Astrocyte (in vitro differentiated cells and primary cell): ENCODE data around the gene CSMD2. TPM values are rescaled to one million over a fixed set of nuclear protein-coding genes. Genes with fewer than 3 reads are reported as not detected.

Experiments
- DNase-seq: peaks from one replicate; pipeline ENCODE4 v3.0.0-alpha.2; 2010; ENCODE audit warnings: low read depth
- FAIRE-seq: peaks from 2 replicates; lab custom pipeline; 2011; peaks lifted over from hg19 to GRCh38; lab: Jason Lieb, UNC
- H2AFZ ChIP-seq: 2 replicates; pipeline ENCODE4 v1.6.0; 2012; ENCODE audit warnings: low read depth, low read length, inconsistent platforms
- H3K27ac ChIP-seq: 2 replicates; pipeline ENCODE4 v1.5.1; 2011; ENCODE audit warnings: low read depth, low read length, inconsistent platforms
- H3K27me3 ChIP-seq: 2 replicates; pipeline ENCODE4 v1.6.0; 2011; ENCODE audit warnings: low read length, inconsistent platforms; ENCODE audit not compliant: insufficient read depth
- H3K36me3 ChIP-seq: 2 replicates; pipeline ENCODE4 v1.5.1; 2011; ENCODE audit warnings: low read length, inconsistent platforms; ENCODE audit not compliant: insufficient read depth
- H3K4me1 ChIP-seq: 2 replicates; pipeline ENCODE4 v1.5.1; 2011; ENCODE audit warnings: low read length, inconsistent platforms; ENCODE audit not compliant: insufficient read depth
- H3K4me2 ChIP-seq: 2 replicates; pipeline ENCODE4 v1.6.0; 2012; ENCODE audit warnings: low read length, inconsistent platforms
- H3K4me3 ChIP-seq: 2 replicates; pipeline ENCODE4 v1.5.1; 2011; ENCODE audit warnings: low read depth, mild to moderate bottlenecking, low read length, inconsistent platforms; ENCODE audit not compliant: insufficient read depth
- H3K79me2 ChIP-seq: 2 replicates; pipeline ENCODE4 v1.6.0; 2012; ENCODE audit warnings: mild to moderate bottlenecking, low read length, inconsistent platforms; ENCODE audit not compliant: insufficient read depth
- H3K9ac ChIP-seq: 2 replicates; pipeline ENCODE4 v1.6.0; 2012; ENCODE audit warnings: mild to moderate bottlenecking, low read length, inconsistent platforms
- H3K9me3 ChIP-seq: 2 replicates; pipeline ENCODE4 v1.5.1; 2012; ENCODE audit warnings: low read depth, mild to moderate bottlenecking, low read length, inconsistent platforms; ENCODE audit not compliant: insufficient read depth
- H4K20me1 ChIP-seq: 2 replicates; pipeline ENCODE4 v1.6.0; 2012; ENCODE audit warnings: low read length, inconsistent platforms; ENCODE audit not compliant: insufficient read depth
- H3K27ac Mint-ChIP-seq: one replicate; pipeline ENCODE4 v1.8.0; 2021; ENCODE audit warnings: mild to moderate bottlenecking, mixed read lengths; ENCODE audit not compliant: unreplicated experiment
- H3K27me3 Mint-ChIP-seq: one replicate; pipeline ENCODE4 v1.8.0; 2021; ENCODE audit warnings: low read depth, mixed read lengths; ENCODE audit not compliant: unreplicated experiment
- H3K36me3 Mint-ChIP-seq: one replicate; pipeline ENCODE4 v1.8.0; 2021; ENCODE audit warnings: low read depth, mixed read lengths; ENCODE audit not compliant: unreplicated experiment
- H3K4me1 Mint-ChIP-seq: one replicate; pipeline ENCODE4 v1.8.0; 2021; ENCODE audit warnings: low read depth, mixed read lengths; ENCODE audit not compliant: unreplicated experiment
- H3K4me3 Mint-ChIP-seq: one replicate; pipeline ENCODE4 v1.8.0; 2021; ENCODE audit warnings: mild to moderate bottlenecking, moderate library complexity, mixed read lengths; ENCODE audit not compliant: unreplicated experiment
- H3K9me3 Mint-ChIP-seq: one replicate; pipeline ENCODE4 v1.8.0; 2021; ENCODE audit warnings: mild to moderate bottlenecking, mixed read lengths; ENCODE audit not compliant: unreplicated experiment
- EZH2 ChIP-seq: IDR thresholded peaks from 2 replicates; pipeline ENCODE4 v1.6.1; 2012; ENCODE audit warnings: mild to moderate bottlenecking, low read length, inconsistent platforms; ENCODE audit not compliant: insufficient read depth
- total RNA-seq: library from RNA; stranded (reverse); gene quantifications from 2 replicates; pipeline ENCODE4 v1.2.1, GENCODE V29; 2021
- TF ChIP-seq, protein P1 (sequence below): IDR thresholded peaks from 2 replicates; pipeline ENCODE4 v1.5.1; 2011; ENCODE audit warnings: low read depth, mild to moderate bottlenecking, inconsistent platforms, low read length, moderate library complexity; ENCODE audit not compliant: insufficient read depth

CSMD2 gene
- total RNA-seq, 1 donor from 2014 or later: 11.1 TPM

DNA sequence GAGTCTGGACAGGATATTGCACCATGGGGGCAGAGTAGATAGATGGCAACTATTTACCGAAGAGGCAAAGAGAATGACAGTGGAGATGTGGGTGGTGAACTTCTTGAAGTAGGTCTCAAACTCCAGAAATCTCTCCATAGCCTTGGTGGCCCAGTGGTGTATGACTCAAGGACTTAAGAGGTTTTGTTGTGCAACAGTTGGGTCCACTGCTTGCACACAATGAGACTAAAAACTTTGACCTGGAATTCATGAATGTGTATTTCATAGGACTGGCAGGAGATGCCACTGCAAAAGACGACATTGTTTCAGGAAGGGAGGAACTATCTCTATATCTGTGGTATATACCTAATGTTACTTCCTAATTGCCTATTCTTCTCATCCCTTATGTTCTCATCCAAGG, 616.7 kb downstream of the CSMD2 start:
- DNase-seq (no peak), FAIRE-seq (no peak)
- H3K27ac ChIP-seq: no peak overlapping the region
- Mint-ChIP-seq H3K36me3 (peaks cover 40% of the 10 kb centered on the region), H3K4me3 (no peak overlapping the region), H3K9me3 (peaks cover 38% of the 10 kb centered on the region), H3K27me3 (no peaks in the 10 kb centered on the region), H3K4me1 (peaks cover 3% of the 10 kb centered on the region), H3K27ac (no peak overlapping the region)
- peaks cover 17% of the 10 kb centered on the region for H3K9me3 ChIP-seq
- H3K36me3 ChIP-seq: peaks cover 5% of the 10 kb centered on the region
- H3K27me3 ChIP-seq: no peaks in the 10 kb centered on the region
- no peaks in the 10 kb centered on the region for H4K20me1 ChIP-seq
- no peaks in the 10 kb centered on the region for H3K79me2 ChIP-seq
- TF ChIP-seq, protein P1, sequence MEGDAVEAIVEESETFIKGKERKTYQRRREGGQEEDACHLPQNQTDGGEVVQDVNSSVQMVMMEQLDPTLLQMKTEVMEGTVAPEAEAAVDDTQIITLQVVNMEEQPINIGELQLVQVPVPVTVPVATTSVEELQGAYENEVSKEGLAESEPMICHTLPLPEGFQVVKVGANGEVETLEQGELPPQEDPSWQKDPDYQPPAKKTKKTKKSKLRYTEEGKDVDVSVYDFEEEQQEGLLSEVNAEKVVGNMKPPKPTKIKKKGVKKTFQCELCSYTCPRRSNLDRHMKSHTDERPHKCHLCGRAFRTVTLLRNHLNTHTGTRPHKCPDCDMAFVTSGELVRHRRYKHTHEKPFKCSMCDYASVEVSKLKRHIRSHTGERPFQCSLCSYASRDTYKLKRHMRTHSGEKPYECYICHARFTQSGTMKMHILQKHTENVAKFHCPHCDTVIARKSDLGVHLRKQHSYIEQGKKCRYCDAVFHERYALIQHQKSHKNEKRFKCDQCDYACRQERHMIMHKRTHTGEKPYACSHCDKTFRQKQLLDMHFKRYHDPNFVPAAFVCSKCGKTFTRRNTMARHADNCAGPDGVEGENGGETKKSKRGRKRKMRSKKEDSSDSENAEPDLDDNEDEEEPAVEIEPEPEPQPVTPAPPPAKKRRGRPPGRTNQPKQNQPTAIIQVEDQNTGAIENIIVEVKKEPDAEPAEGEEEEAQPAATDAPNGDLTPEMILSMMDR: no peak
- no peak for TF ChIP-seq EZH2
- no peak overlapping the region for H2AFZ ChIP-seq
- H3K4me2 ChIP-seq: no peak overlapping the region
- no peaks in the 10 kb centered on the region for H3K4me1 ChIP-seq
- no peak overlapping the region for H3K4me3 ChIP-seq
- no peak overlapping the region for H3K9ac ChIP-seq

DNA sequence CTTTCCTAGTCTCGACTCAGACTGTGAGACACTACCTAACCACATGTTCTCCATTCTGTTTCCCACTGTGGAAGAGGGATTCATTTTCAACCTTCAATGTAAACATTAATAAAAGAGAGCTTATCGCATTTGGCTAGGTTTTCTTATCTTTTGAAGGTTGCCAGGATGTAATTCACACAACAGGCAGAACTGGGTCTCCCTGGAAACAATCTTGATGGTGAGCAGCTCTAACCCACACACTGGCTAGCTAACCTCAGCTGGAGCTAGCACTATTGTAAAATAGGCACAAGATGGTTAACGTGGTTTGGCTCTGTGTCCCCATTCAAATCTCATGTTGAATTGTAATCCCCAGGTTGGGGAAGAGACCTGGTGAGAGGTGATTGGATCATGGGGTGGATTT, 617.5 kb downstream of the CSMD2 start:
- Histone ChIP-seq H3K4me1 (no peaks in the 10 kb centered on the region), H3K9me3 (peaks cover 17% of the 10 kb centered on the region), H3K79me2 (no peaks in the 10 kb centered on the region), H3K36me3 (peaks cover 5% of the 10 kb centered on the region), H2AFZ (no peak overlapping the region), H3K4me2 (no peak overlapping the region), H3K4me3 (no peak overlapping the region), H4K20me1 (no peaks in the 10 kb centered on the region), H3K27ac (no peak overlapping the region), H3K27me3 (no peaks in the 10 kb centered on the region), H3K9ac (no peak overlapping the region)
- no peak overlapping the region for H3K4me3 Mint-ChIP-seq
- no peaks in the 10 kb centered on the region for H3K27me3 Mint-ChIP-seq
- peaks cover 3% of the 10 kb centered on the region for H3K4me1 Mint-ChIP-seq
- H3K9me3 Mint-ChIP-seq: peaks cover 36% of the 10 kb centered on the region
- TF ChIP-seq, protein P1: no peak
- no peak for TF ChIP-seq EZH2
- peak; percentile 37 for DNase-seq
- no peak for FAIRE-seq
- peaks cover 46% of the 10 kb centered on the region for H3K36me3 Mint-ChIP-seq
- no peak overlapping the region for H3K27ac Mint-ChIP-seq

DNA sequence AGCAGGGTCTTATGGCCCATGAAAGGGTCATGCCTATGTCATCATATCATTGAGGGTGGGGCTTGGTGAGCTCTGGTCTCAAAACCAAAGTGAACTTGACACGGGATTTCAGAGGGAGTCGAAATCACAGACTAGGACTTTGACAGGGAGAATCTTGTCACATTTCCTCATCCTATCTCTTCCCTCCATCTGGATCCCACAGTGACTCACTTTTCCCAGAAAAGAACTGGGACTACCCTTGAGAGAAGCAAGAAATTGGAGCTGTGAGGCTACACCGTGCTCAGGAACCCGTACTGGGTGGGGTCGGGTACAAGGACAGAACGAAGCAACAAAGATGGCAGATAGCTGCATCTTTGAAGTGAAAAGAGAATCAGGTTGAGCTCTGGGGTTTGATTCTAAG, 623.1 kb downstream of the CSMD2 start:
- DNase-seq: no peak
- Histone ChIP-seq H3K9me3 (no peaks in the 10 kb centered on the region), H4K20me1 (no peaks in the 10 kb centered on the region), H3K4me1 (no peaks in the 10 kb centered on the region), H3K27ac (no peak overlapping the region), H3K4me2 (no peak overlapping the region), H3K9ac (no peak overlapping the region), H3K36me3 (no peaks in the 10 kb centered on the region), H2AFZ (no peak overlapping the region), H3K27me3 (no peaks in the 10 kb centered on the region), H3K4me3 (no peak overlapping the region), H3K79me2 (no peaks in the 10 kb centered on the region)
- FAIRE-seq: no peak
- H3K4me1 Mint-ChIP-seq: peaks cover 3% of the 10 kb centered on the region
- no peak overlapping the region for H3K4me3 Mint-ChIP-seq
- H3K27ac Mint-ChIP-seq: no peak overlapping the region
- H3K27me3 Mint-ChIP-seq: peaks cover 2% of the 10 kb centered on the region
- peaks cover 26% of the 10 kb centered on the region for H3K36me3 Mint-ChIP-seq
- TF ChIP-seq, protein P1: no peak
- no peak for TF ChIP-seq EZH2
- peaks cover 4% of the 10 kb centered on the region for H3K9me3 Mint-ChIP-seq
